Right ventricle myocardium inferior (tissue), 1 donor: Measurements from ENCODE around the gene KIF3A. TPM values are rescaled to one million over a fixed set of nuclear protein-coding genes. Genes with fewer than 3 reads are reported as not detected.

Source experiments
- ATAC-seq: fragments of 200-7000 bp; cut with Tn5 transposase; one replicate; pipeline ENCODE4 v1.9.1; 2020; ENCODE audit warnings: mild to moderate bottlenecking, moderate library complexity
- DNase-seq: peaks from one replicate; pipeline ENCODE4 v3.0.0; 2021; ENCODE audit errors: missing footprints
- intact Hi-C: fragments of 100-400 bp; cut with DNase I; formaldehyde crosslinking; loops from one replicate; pipeline ENCODE4 v1.11.0; 2022
- total RNA-seq: library from RNA; stranded (reverse); fragmentation: NEBNext Ultra II Directional; extraction: Animal tissue kit (Norgen Biotek cat#: 25700); gene quantifications from one replicate; pipeline ENCODE4 v1.2.1, GENCODE V29; 2021
- donor health status: DM: no; HTN: yes; CAD: no; lungs with severe emphysema.

KIF3A gene
- total RNA-seq, 1 donor from 2014 or later: 10.2 TPM

DNA sequence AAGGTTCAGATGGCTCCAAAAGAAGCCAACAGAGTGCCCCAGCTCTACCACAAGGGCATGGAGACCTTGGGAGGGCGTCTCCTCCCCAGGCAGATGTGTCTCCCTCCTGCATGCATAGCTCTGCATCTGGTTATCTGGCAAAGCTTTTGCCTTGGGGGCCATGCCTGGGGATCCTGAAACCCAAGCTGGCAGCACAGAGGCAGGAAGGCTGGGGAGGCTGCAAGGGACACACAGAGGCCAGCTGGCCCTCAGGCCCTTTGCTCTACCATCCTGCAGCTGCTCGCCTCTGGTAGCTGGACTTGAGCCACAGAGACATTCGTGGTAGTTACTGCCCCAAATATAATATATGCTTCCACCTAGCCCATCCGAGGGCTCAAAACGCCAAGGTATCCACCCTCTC, 35.8 kb upstream of the KIF3A start:
- ATAC-seq: no peak

GRCh38 chr5:132772291-132773070, 35.1 kb upstream of the KIF3A start:
- ATAC-seq (no peak), DNase-seq (no peak)
- intact Hi-C loops: no loop called here

More for the DNA sequence above, 35.8 kb upstream of the KIF3A start:
- intact Hi-C loops: no loop called here
- DNase-seq: no peak

GRCh38 chr5:132771503-132771998, 34.2 kb upstream of the KIF3A start:
- ATAC-seq (peak; percentile 47), DNase-seq (peak; percentile 71)
- intact Hi-C loops: no loop called here

GRCh38 chr5:132770476-132771159, 33.3 kb upstream of the KIF3A start:
- intact Hi-C loops: no loop called here
- no peak for ATAC-seq
- peak; percentile 45 for DNase-seq

- intact Hi-C loops: no loop called here
- DNase-seq (peak; percentile 45), ATAC-seq (no peak)
Measured at GRCh38 chr5:132768485-132768868, 31.1 kb upstream of the KIF3A start.

GRCh38 chr5:132767150-132767549, 29.8 kb upstream of the KIF3A start:
- DNase-seq (peak; percentile 71), ATAC-seq (no peak)
- intact Hi-C loops: no loop called here

DNA sequence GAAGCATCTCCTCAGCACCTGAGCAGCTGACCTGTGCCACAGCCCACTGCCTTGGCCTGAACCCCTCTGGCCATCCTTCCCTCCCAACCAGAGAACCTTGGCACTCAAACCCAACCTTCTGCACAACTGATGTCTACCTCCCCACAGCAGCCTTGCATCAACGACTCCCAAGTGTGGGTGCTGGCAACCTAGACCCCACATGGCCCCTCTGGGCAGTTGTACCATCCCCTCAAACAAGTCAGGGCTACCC, 29.4 kb upstream of the KIF3A start:
- DNase-seq: no peak
- intact Hi-C loops: no loop called here
- ATAC-seq: no peak

GRCh38 chr5:132766020-132766805, 28.9 kb upstream of the KIF3A start:
- DNase-seq (peak; percentile 45), ATAC-seq (no peak)
- intact Hi-C loops: no loop called here

DNA sequence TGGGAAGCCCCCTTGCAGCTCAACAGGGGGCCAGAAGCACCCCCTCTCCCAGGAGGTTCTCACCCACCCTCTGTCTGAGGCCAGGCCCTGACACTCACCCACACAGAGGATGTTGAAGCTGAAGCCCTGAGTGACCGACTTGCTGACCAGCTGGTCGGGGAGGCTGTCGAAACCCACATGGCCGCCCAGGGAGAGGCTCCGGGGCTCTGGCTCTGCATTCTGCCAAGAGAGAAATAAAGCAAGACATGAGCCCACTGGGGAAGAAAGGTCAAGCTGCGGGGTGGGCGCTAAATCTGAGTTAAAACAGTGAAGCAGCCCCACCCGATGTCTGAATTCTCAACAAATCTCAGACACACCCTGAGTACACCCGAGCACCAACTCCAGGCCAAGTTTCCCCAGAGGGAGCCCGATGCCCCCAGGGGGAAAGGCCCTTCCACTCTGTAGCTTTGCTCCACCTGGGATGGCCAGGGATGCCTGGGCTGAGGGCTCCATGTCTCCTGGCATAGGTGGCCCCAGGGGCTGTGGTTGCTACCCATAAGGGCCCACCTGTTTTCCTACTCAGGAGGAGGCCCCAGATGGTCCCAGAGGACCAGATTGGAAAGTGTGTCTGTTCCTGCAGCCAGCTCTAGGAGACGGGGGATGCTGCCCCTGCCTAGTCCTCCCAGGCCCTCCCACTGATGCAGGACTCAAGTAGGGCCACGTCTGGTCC, 28.1 kb upstream of the KIF3A start:
- ATAC-seq (peak; percentile 42), DNase-seq (peak; percentile 60)
- intact Hi-C loops: no loop called here

GRCh38 chr5:132764671-132765238, 27.4 kb upstream of the KIF3A start:
- ATAC-seq: no peak
- intact Hi-C loops: no loop called here

GRCh38 chr5:132764051-132764450, 26.7 kb upstream of the KIF3A start:
- no peak for ATAC-seq
- DNase-seq: peak; percentile 65
- intact Hi-C loops: no loop called here

More at GRCh38 chr5:132764671-132765238, 27.4 kb upstream of the KIF3A start:
- DNase-seq: peak; percentile 30

GRCh38 chr5:132763181-132764036, 26.1 kb upstream of the KIF3A start:
- peak; percentile 34 for DNase-seq

DNA sequence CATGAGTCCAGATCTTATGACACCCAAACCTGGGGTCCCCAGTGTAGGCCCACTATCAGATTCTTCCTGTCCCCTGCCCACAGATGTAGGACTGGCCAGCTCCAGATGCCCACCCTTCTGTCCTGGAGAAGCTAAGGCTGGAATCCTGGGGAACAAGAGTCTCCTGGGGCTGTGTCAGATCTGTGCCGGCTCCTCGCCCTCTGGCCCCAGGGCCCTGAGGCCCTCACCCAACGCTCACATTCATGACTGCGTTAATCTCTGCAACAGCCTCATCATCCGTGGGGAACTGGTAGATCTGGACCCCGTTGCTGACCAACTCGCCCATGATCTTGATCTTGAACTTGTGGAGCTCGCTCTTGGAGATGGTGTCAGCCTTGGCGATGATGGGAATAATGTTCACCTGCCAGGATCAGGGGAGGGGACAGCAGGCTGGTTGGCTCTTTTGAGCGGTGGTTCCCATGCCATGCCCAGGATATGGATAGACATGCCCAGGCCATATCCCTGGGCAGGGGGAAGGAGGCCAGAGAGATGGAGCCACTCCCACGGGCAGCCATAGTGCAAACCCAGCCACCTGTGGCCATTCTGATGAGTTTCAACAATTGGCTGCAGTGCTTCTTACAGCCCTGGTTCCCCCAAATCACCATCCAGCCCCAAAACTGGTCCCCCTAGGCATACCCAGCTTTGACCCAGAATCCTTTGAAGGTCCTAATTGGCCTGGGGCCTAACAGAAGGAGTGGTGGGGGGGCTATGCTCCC, 25.1 kb upstream of the KIF3A start:
- no peak for ATAC-seq
- intact Hi-C loops: no loop called here
- no peak for DNase-seq

More at GRCh38 chr5:132763181-132764036, 26.1 kb upstream of the KIF3A start:
- no peak for ATAC-seq
- intact Hi-C loops: no loop called here

DNA sequence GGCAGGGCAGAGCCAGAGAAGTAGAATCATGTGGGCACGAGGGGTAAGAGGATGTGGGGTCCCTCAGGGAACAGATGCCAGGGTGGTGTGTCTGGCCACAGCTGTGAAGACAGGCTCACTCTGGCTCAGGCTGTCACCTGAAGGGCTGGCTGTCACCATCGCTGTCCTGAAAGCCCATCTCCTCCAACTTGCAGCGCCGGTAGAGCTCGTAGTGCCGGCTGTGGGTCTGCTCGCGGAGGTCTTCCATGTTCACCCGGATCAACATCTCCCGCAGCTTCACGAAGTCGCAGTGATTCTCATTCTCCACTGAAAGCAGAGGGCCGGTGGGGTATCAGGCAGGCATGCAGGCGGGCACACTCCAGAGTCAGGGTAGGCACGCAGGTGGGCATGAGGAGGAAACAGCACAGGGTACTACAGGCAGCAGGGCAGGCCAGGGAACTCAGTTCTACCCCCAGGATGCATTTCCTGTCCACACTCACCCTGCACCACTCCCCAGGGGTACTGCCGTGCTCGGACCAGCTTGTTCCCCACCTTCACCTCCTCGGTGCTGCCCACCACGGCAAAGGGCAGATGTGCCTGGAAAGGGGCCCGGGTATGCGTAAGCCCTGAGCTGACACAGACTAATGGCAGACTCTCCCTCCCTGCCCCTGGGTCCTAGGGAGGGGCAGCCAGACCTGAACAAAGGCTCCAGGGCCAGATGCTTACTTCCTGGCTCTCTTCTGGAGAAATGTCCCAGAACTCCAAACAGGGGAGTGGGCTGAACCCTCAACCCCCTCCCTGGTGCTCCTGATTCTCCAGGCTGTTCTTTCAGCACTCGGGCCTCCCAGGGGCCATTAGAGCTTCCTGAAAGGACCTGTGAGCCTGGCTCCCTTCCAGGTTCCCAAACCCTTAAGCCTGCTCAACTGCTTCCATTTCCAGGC, 24.2 kb upstream of the KIF3A start:
- DNase-seq (peak; percentile 60), ATAC-seq (no peak)
- intact Hi-C loops: no loop called here

DNA sequence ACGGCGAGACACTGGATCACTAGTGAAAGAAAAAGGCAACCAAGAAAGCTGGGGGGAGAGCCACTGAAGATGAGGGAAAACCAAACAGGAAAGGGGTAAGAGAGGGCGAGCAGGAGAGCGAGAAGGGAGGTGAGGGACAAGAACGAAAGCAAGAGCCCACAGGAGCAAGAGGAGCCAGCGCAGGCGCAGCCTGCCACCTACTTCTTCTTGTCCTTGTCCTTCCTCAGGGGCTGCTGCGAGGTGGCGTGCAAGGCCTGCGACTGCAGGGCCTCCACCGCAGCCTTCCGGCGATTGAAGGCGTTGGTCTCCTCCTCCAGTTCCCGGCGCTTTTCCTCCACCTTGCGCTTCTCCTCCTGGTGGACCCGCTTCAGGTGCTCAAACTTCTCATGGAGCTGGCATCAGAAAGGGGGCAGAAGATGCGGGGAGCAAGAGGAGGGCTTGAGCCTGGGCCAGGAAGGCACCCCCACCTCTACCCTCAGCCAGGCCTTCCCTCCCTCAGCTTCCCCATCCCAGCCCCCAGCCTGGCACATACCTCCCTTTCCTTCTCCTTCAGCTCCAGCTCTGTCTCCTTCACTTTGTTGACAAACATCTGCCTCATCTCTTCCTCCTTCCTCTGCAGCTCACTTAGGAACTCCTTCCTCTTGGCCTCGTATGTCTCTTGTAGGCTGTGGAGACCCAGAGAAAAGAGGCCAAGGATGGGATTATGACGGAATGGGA, 23.4 kb upstream of the KIF3A start:
- intact Hi-C loops: no loop called here
- no peak for ATAC-seq
- DNase-seq: peak; percentile 59

GRCh38 chr5:132760049-132760420, 22.7 kb upstream of the KIF3A start:
- DNase-seq (peak; percentile 37), ATAC-seq (no peak)
- intact Hi-C loops: no loop called here
